ENCODE measurements around the gene TMEM132C.

TMEM132C gene

GRCh38 chr12:128408669-128409068 is 141.7 kb downstream of the TMEM132C start:
- no peaks in the 10 kb centered on the region for H3K27me3 ChIP-seq (replicated peaks; ENCODE audit: insufficient read depth, low read length)
- no peaks in the 10 kb centered on the region for H4K20me1 ChIP-seq (ENCODE audit: insufficient read depth, low read length)
- no peak overlapping the region for H3K4me3 ChIP-seq (ENCODE audit: low read length)
- H3K79me2 ChIP-seq (ENCODE audit: low read length) = no peaks in the 10 kb centered on the region
- no peak overlapping the region for H2AFZ ChIP-seq (ENCODE audit: low read length)
- H3K9ac ChIP-seq (ENCODE audit: low read length) = no peak overlapping the region
- H3K27ac ChIP-seq (ENCODE audit: low read length) = no peak overlapping the region
- no peak overlapping the region for H3K4me2 ChIP-seq (ENCODE audit: low read depth, low read length)
- H3F3A ChIP-seq (ENCODE audit: insufficient read depth, low read length) = no peaks in the 10 kb centered on the region
- no peaks in the 10 kb centered on the region for H3K9me3 ChIP-seq (replicated peaks; ENCODE audit: insufficient read depth, low read length)
- no peaks in the 10 kb centered on the region for H3K9me2 ChIP-seq (replicated peaks; ENCODE audit: insufficient read depth, low read length)
- TF ChIP-seq EZH2 (optimal IDR thresholded peaks at IDR 0.05; ENCODE audit: low read depth, low read length) = no peak
- TF ChIP-seq EZH2phosphoT487 (IDR thresholded peaks at IDR 0.05; ENCODE audit: low read length) = no peak
- TF ChIP-seq CTCF (IDR thresholded peaks at IDR 0.05; ENCODE audit: low read length) = no peak
- no peak for DNase-seq
- H3K36me3 ChIP-seq (replicated peaks; ENCODE audit: insufficient read depth, low read length) = no peaks in the 10 kb centered on the region
- no peaks in the 10 kb centered on the region for H3K4me1 ChIP-seq (ENCODE audit: low read length)

GRCh38 chr12:128415036-128415560 is 148.1 kb downstream of the TMEM132C start:
- H3K9me2 ChIP-seq (replicated peaks; ENCODE audit: insufficient read depth, low read length) = no peaks in the 10 kb centered on the region
- no peak overlapping the region for H3K9ac ChIP-seq (ENCODE audit: low read length)
- no peak overlapping the region for H3K4me2 ChIP-seq (ENCODE audit: low read depth, low read length)
- H3K4me1 ChIP-seq (ENCODE audit: low read length) = no peaks in the 10 kb centered on the region
- no peak for DNase-seq
- H3K27me3 ChIP-seq (replicated peaks; ENCODE audit: insufficient read depth, low read length) = no peaks in the 10 kb centered on the region
- H3K4me3 ChIP-seq (ENCODE audit: low read length) = no peak overlapping the region
- H4K20me1 ChIP-seq (ENCODE audit: insufficient read depth, low read length) = no peaks in the 10 kb centered on the region
- no peak overlapping the region for H3K27ac ChIP-seq (ENCODE audit: low read length)
- H3K36me3 ChIP-seq (replicated peaks; ENCODE audit: insufficient read depth, low read length) = no peaks in the 10 kb centered on the region
- TF ChIP-seq EZH2 (optimal IDR thresholded peaks at IDR 0.05; ENCODE audit: low read depth, low read length) (no peak), CTCF (IDR thresholded peaks at IDR 0.05; ENCODE audit: low read length) (no peak), EZH2phosphoT487 (IDR thresholded peaks at IDR 0.05; ENCODE audit: low read length) (no peak)
- no peak overlapping the region for H2AFZ ChIP-seq (ENCODE audit: low read length)
- no peaks in the 10 kb centered on the region for H3K9me3 ChIP-seq (replicated peaks; ENCODE audit: insufficient read depth, low read length)
- no peaks in the 10 kb centered on the region for H3K79me2 ChIP-seq (ENCODE audit: low read length)
- H3F3A ChIP-seq (ENCODE audit: insufficient read depth, low read length) = no peaks in the 10 kb centered on the region

GRCh38 chr12:128418944-128419343 is 152.0 kb downstream of the TMEM132C start:
- Histone ChIP-seq H3K79me2 (ENCODE audit: low read length) (no peaks in the 10 kb centered on the region), H2AFZ (ENCODE audit: low read length) (no peak overlapping the region), H3K9me3 (replicated peaks; ENCODE audit: insufficient read depth, low read length) (no peaks in the 10 kb centered on the region), H3K27ac (ENCODE audit: low read length) (no peak overlapping the region), H3K4me3 (ENCODE audit: low read length) (no peak overlapping the region), H3K4me1 (ENCODE audit: low read length) (no peaks in the 10 kb centered on the region), H3K4me2 (ENCODE audit: low read depth, low read length) (no peak overlapping the region), H3F3A (ENCODE audit: insufficient read depth, low read length) (no peaks in the 10 kb centered on the region), H3K27me3 (replicated peaks; ENCODE audit: insufficient read depth, low read length) (no peaks in the 10 kb centered on the region), H3K9ac (ENCODE audit: low read length) (no peak overlapping the region), H4K20me1 (ENCODE audit: insufficient read depth, low read length) (no peaks in the 10 kb centered on the region), H3K36me3 (replicated peaks; ENCODE audit: insufficient read depth, low read length) (no peaks in the 10 kb centered on the region), H3K9me2 (replicated peaks; ENCODE audit: insufficient read depth, low read length) (no peaks in the 10 kb centered on the region)
- no peak for DNase-seq
- TF ChIP-seq EZH2 (optimal IDR thresholded peaks at IDR 0.05; ENCODE audit: low read depth, low read length) = no peak
- TF ChIP-seq EZH2phosphoT487 (IDR thresholded peaks at IDR 0.05; ENCODE audit: low read length) = no peak
- TF ChIP-seq CTCF (IDR thresholded peaks at IDR 0.05; ENCODE audit: low read length) = no peak

Measured in MM.1S (cell line).